ENCODE data around the gene TELO2.

TELO2 gene

GRCh38 chr16:1539720-1540555 lies 46.8 kb downstream of the TELO2 start:
- no peak for DNase-seq

DNA sequence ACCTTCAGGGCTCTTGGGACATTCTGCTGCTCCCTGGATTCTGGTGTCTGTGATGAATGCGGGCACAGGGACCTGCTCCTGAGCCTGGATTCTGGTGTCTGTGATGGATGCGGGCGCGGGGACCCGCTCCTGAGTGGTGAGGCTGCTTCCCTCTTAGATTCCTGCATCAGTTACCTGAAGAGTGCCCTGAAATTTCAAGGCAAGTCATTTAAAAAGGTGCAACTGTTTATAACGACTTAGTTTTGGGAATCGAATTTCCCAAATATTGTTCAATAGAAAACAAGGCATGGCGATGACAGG lies 47.3 kb downstream of the TELO2 start:
- DNase-seq, result no peak

- DNase-seq, result no peak
Observed at GRCh38 chr16:1541293-1542165, 48.4 kb downstream of the TELO2 start.

DNA sequence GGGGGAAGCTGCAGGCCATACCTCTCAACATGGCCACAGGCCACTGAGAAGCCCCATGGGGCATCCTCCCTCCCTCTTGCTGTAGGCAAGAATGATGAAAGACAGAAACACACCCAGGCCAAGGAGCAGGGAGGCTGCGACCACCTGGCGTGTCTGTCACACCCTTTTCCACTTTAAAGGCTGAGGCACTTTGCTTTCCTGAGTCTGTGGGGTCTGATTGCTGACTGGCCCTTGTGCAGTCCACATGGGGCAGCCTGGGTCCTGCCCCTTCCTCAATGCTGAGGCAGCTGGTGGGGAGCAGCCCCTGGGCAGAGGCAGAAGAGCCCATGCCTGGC lies 49.0 kb downstream of the TELO2 start:
- no peak for DNase-seq

- DNase-seq, result no peak
Observed at GRCh38 chr16:1542533-1542932, 49.4 kb downstream of the TELO2 start.

DNA sequence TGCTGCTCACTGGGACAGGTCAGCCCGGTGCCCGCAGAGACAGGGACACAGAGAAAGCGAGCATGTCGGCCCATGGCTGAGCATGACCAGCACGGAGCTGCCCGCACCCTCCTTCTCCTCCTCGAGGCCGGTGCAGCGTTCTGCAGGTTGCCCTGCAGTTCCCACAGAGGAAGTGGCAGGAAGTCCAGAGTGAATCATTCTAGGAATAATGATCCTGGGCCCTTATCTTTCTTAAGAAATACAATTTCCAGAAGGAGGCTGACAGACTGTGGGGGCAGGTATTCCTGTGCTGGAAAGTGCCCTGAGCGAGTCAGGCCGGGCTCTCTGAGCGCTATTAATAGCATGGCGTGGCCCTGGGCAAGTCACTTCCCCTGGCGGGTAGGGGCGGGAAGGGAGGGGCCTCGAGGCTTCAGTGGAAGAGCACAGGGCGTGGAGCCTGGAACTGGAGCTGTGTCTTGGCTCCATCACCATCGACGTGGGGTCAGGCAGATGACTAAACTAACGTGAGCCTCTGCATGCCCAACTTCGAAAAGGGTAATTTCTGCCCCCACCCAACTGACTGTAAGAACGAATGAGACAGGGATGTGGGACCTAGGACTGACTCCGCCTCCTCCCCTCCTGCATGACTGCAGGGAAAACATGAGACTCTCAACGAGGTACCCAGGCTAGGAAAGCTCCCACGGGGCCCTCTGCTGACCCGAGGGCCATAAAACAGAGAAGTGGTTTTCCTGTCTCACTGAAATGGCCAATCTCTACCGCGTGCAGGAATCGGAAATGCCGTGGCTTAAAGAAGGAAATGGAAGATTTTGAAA lies 50.1 kb downstream of the TELO2 start:
- peak; percentile 13 for DNase-seq

- no peak for DNase-seq
Observed at GRCh38 chr16:1545044-1546040, 52.2 kb downstream of the TELO2 start.

DNA sequence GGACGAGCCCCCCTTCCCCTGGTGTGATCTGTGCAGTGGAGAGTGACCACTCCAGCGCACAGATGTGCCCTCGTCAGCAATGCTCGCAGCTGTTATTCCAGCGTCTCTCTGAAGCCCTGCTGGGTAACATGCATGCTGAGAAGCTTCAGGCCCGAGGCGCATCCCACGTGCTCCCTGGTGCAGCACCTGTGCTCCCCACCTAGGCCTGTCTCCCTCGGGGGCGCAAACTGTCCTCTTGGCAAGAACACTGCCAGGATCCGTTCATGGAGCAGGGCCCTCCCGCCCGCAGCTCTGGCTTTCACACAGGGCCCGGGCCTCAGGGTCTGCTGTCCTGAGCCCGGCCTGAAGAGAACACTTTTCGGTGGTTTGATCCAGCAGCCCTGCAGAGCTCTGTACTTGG lies 53.3 kb downstream of the TELO2 start:
- no peak for DNase-seq

GRCh38 chr16:1548233-1548632 lies 55.1 kb downstream of the TELO2 start:
- DNase-seq, result no peak

DNA sequence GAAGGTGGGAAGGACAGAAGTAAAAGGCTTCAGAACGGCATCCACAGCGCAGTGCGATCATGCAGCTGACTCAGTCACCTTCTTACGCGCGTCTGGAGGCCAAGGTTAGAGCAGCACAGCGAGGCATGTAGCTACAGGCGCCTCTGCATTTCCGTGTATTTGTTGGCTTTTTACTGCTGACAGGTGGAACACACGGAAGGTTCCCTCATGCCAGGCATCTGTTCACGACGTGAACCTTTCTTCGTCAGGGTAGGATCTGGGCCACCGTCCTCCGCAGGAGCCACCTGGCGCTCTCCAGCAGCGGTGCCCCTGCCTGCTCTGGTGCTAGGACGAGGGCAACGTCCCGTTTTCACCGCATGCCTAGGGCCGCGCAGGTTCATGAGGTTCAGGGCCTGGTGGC lies 55.6 kb downstream of the TELO2 start:
- no peak for DNase-seq

- no peak for DNase-seq
Observed at GRCh38 chr16:1550069-1550468, 56.9 kb downstream of the TELO2 start.

DNA sequence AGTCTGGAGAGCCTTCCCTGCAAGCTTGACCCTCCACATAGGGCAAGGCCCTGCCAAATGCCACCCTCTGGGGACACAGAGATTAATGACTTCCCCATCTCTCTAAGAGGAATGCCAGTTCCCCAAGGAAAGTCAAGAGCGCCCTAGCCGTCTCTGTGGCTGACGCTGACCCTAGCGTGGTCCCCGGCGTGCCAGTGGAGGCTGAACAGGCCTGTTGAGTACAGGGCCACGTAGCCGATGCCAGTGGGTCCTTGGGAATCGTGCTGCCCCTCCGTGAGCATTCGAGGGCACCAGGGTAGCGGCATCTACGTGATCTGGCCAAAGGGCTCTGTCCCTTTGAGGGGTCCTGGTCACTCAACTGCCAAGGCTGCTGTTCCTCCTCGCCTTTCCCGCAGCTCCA lies 57.5 kb downstream of the TELO2 start:
- DNase-seq, result no peak

DNA sequence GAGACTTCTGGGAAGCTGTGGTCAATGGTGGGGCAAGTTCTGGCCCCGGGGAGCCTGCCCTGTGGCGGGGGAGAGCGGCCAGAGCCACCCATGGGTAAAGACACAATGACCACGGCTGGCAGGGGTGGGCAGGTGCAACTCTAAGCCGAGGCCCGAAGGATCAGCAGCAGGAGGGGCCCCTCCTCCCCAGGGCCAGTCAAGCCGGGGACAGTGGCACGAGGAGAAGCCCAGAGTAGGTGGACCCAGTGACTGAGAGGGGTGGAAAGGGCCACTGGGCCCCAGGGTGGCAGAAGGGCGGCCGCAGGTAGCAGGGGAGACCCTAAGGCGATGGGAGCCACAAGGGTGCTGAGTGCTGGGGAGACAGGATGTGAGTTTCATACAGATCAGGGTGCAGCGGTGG lies 58.0 kb downstream of the TELO2 start:
- no peak for DNase-seq

DNA sequence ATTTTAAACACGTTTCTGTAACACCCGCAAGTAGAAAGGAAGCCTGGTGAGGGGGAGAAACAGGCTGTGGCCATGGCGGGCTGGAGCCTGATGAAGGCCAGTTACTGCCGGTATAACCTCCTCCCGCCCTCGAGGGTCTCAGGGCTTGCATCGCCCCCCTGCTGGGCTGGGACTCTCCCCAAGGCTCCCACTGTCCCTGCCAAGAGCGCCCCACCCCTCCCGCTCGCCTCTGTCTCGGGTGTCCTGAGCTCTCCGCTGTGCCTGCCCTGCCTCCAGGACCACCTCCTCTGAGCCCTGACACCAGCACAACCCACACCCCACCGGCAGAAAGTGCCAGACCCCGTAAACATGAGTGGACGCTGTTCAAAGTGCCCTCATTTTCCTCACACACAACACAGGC lies 59.0 kb downstream of the TELO2 start:
- DNase-seq, result no peak

DNA sequence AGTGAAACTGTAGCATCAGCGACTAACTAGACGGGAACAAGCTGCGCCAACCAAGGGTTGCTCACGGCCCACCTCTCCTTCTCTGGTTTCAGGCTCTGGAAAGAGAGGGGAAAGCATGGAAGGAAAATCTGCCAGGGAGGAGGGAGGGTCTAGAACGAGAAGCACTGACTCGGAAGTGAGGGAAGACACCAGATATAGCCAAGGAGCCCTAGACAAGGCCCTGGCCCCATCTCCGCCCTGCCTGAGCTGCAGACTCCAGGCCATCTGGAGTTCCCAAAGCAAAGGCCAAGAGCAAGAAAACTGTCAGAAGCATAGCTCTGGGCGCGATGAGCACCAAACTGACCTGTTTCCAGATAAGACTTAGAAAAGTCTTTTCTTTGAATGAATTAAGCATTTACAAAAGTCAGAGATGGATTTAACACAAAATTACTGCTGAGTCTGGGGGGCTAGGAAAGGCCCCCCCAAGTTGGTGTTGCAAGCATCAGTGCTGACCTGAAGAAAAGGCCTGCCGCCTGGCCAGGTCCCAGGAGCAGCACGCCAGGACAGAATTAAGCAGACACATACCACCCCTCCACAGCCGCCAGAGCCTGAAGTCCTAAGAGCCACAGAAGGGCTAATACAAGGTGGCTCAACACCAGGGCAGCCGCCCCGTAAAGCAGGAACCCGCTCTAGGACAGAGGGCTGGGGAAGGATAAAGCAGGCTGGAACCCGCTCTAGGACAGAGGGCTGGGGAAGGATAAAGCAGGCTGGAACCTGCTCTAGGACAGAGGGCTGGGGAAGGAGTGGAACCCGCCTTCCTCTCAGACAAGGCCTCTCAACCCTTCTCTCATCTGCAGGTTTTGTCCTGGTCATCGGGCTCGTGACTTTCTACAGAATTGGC lies 61.0 kb downstream of the TELO2 start:
- DNase-seq, result no peak

GRCh38 chr16:1554826-1555445 lies 61.8 kb downstream of the TELO2 start:
- DNase-seq, result no peak

GRCh38 chr16:1556254-1556653 lies 63.1 kb downstream of the TELO2 start:
- no peak for DNase-seq

GRCh38 chr16:1557074-1557473 lies 63.9 kb downstream of the TELO2 start:
- DNase-seq, result no peak

- no peak for DNase-seq
Observed at GRCh38 chr16:1557576-1557975, 64.4 kb downstream of the TELO2 start.

DNA sequence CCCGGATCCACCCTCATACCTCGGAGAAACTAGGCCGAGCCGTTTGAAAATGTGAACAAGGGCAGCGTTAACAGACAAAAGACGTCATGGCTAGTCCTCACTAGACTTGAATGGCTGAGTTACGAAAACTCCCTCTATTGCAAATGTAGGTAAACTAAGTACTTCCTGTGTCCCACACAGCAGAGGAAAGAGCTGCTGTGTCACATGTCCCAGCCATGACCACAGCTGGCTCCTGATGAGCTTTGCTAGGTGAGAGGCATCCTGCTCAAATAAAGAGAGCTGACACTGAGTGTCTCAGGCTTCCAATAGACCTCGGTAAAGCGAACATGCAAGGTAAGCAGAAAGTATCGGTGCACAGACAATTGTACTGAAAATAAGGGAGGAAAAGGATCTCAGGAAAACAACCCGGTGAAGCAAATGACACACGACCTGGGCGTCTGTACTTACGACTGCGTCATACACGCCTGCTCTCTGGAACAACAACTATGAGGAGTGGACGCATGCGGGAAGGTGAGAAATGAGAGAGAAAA lies 66.4 kb downstream of the TELO2 start:
- no peak for DNase-seq
